ENCODE results near the gene POLR3G.
A peak's percentile ranks its signal among the peaks of the same experiment; 100 is the strongest.

Gene POLR3G

DNA sequence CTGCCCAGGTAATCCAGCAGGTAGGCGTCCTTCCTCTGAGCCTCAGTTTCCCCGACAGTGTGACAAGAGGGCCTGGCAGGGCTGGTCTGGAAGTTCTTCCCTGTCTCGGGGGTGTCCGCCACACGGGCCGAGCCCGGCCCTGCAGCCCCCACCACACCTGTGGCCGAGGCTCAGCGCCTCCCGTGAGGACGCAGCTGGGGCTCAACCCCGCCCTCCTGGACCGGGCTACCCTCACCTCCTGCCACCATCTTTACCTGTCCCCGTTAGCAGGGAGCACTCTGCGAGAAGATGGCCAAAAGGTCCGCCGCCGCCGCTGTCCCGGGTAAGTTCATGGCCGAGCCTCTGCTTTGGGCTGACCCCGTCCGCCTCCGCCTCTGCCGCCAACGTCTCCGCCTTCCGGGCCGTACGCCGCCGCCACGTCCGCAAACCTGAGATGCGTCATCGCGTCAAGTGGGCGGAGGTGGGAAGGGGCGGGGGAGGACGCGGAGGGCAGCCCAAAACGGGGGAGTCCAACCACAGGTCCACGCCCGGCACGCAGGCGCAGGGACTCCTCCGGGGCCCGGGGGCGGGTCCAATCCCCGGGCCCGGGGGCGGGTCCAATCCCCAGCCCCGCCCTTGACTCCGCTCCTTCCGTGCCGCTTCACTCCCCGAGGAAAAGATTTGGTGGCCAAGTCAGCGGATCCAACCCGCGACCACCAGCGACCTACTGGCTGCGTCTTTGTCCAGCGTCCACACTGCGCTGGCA, 54.7 kb downstream of the POLR3G start, which contains the start of gene LYSMD3 (continued):
- TF ChIP-seq PATZ1 (tag by site-specific recombination; IDR thresholded peaks at IDR 0.05) (peak; percentile 95; the same call in 1 of the 2 replicates), ZNF302 (tag by site-specific recombination; IDR thresholded peaks at IDR 0.05; ENCODE audit: low read depth) (no peak), ZNF621 (tag by site-specific recombination; IDR thresholded peaks at IDR 0.05) (no peak), SP7 (tag by site-specific recombination; IDR thresholded peaks at IDR 0.05) (peak; percentile 63), ZIC2 (tag by site-specific recombination; IDR thresholded peaks at IDR 0.05) (no peak), OSR2 (tag by site-specific recombination; IDR thresholded peaks at IDR 0.05) (no peak; the same call in 1 of the 2 replicates), ZNF530 (tag by site-specific recombination; IDR thresholded peaks at IDR 0.05; ENCODE audit: low read depth) (no peak), KLF16 (tag by site-specific recombination; IDR thresholded peaks at IDR 0.05) (peak; percentile 30; the same call in 1 of the 2 replicates), ZNF791 (tag by site-specific recombination; IDR thresholded peaks at IDR 0.05) (no peak), ZNF830 (tag by site-specific recombination; IDR thresholded peaks at IDR 0.05; ENCODE audit: low read depth) (no peak), ZBTB48 (tag by site-specific recombination; IDR thresholded peaks at IDR 0.05) (no peak; the same call in 1 of the 2 replicates), ZNF514 (tag by site-specific recombination; IDR thresholded peaks at IDR 0.05) (no peak), ZNF510 (tag by site-specific recombination; IDR thresholded peaks at IDR 0.05; ENCODE audit: insufficient replicate concordance) (no peak), SP3 (tag by site-specific recombination; IDR thresholded peaks at IDR 0.05) (peak; percentile 97), ZNF416 (tag by site-specific recombination; IDR thresholded peaks at IDR 0.05) (no peak), ZNF112 (tag by site-specific recombination; IDR thresholded peaks at IDR 0.05) (no peak), ZNF221 (tag by site-specific recombination; IDR thresholded peaks at IDR 0.05; ENCODE audit: borderline replicate concordance) (0 out of 2 replicates have a peak, but pooled peaks have one; percentile 45), ZNF311 (tag by site-specific recombination; IDR thresholded peaks at IDR 0.05; ENCODE audit: borderline replicate concordance) (no peak), ZNF266 (tag by site-specific recombination; IDR thresholded peaks at IDR 0.05; ENCODE audit: low read depth) (no peak), ZNF623 (tag by site-specific recombination; IDR thresholded peaks at IDR 0.05) (0 out of 2 replicates have a peak, but pooled peaks have one; percentile 15), ZNF555 (tag by site-specific recombination; conservative IDR thresholded peaks at IDR 0.05) (no peak), YY1 (tag by site-specific recombination; IDR thresholded peaks at IDR 0.05) (peak; percentile 83), ZNF670 (tag by site-specific recombination; IDR thresholded peaks at IDR 0.05; ENCODE audit: low read depth) (no peak), GLIS2 (tag by site-specific recombination; IDR thresholded peaks at IDR 0.05) (peak; percentile 83), ZEB2 (tag by site-specific recombination; IDR thresholded peaks at IDR 0.05) (peak; percentile 93), GLI2 (tag by site-specific recombination; IDR thresholded peaks at IDR 0.05; ENCODE audit: borderline replicate concordance, low read depth) (no peak), ZNF214 (tag by site-specific recombination; IDR thresholded peaks at IDR 0.05; ENCODE audit: borderline replicate concordance) (no peak), ZNF561 (tag by site-specific recombination; IDR thresholded peaks at IDR 0.05; ENCODE audit: borderline replicate concordance) (0 out of 2 replicates have a peak, but pooled peaks have one; percentile 9)
- TF ChIP-seq, protein P1, sequence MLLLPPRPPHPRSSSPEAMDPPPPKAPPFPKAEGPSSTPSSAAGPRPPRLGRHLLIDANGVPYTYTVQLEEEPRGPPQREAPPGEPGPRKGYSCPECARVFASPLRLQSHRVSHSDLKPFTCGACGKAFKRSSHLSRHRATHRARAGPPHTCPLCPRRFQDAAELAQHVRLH (tag by site-specific recombination; IDR thresholded peaks at IDR 0.05), result peak; percentile 74
- TF ChIP-seq, protein P2, sequence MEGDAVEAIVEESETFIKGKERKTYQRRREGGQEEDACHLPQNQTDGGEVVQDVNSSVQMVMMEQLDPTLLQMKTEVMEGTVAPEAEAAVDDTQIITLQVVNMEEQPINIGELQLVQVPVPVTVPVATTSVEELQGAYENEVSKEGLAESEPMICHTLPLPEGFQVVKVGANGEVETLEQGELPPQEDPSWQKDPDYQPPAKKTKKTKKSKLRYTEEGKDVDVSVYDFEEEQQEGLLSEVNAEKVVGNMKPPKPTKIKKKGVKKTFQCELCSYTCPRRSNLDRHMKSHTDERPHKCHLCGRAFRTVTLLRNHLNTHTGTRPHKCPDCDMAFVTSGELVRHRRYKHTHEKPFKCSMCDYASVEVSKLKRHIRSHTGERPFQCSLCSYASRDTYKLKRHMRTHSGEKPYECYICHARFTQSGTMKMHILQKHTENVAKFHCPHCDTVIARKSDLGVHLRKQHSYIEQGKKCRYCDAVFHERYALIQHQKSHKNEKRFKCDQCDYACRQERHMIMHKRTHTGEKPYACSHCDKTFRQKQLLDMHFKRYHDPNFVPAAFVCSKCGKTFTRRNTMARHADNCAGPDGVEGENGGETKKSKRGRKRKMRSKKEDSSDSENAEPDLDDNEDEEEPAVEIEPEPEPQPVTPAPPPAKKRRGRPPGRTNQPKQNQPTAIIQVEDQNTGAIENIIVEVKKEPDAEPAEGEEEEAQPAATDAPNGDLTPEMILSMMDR (tag by site-specific recombination; IDR thresholded peaks at IDR 0.05), result no peak
- TF ChIP-seq, protein P3, sequence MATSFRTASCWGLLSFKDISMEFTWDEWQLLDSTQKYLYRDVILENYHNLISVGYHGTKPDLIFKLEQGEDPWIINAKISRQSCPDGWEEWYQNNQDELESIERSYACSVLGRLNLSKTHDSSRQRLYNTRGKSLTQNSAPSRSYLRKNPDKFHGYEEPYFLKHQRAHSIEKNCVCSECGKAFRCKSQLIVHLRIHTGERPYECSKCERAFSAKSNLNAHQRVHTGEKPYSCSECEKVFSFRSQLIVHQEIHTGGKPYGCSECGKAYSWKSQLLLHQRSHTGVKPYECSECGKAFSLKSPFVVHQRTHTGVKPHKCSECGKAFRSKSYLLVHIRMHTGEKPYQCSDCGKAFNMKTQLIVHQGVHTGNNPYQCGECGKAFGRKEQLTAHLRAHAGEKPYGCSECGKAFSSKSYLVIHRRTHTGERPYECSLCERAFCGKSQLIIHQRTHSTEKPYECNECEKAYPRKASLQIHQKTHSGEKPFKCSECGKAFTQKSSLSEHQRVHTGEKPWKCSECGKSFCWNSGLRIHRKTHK (tag by site-specific recombination; IDR thresholded peaks at IDR 0.05), result no peak
